ENCODE data around the gene MADCAM1.

MADCAM1 gene

GRCh38 chr19:534088-534487, 37.8 kb downstream of the MADCAM1 start:
- H3K27me3 ChIP-seq: 0 out of 2 replicates have a peak, but pooled peaks cover 2% of the 10 kb centered on the region
- H3K4me3 ChIP-seq (ENCODE audit: low read depth, low read length): peak overlapping the region; percentile 94
- no peak for DNase-seq
- H3K4me1 ChIP-seq: peaks cover 3% of the 10 kb centered on the region
- no peak for TF ChIP-seq CTCF (IDR thresholded peaks at IDR 0.05; ENCODE audit: low read depth, low read length)
- H3K9me3 ChIP-seq: no peaks in the 10 kb centered on the region
- peaks cover 28% of the 10 kb centered on the region for H3K36me3 ChIP-seq

GRCh38 chr19:535017-535835, 38.9 kb downstream of the MADCAM1 start:
- no peak for DNase-seq
- TF ChIP-seq CTCF (IDR thresholded peaks at IDR 0.05; ENCODE audit: low read depth, low read length): no peak
- peaks cover 3% of the 10 kb centered on the region for H3K4me1 ChIP-seq
- H3K27me3 ChIP-seq: 0 out of 2 replicates have a peak, but pooled peaks cover 2% of the 10 kb centered on the region
- no peak overlapping the region for H3K4me3 ChIP-seq (ENCODE audit: low read depth, low read length)
- no peaks in the 10 kb centered on the region for H3K9me3 ChIP-seq
- peaks cover 30% of the 10 kb centered on the region for H3K36me3 ChIP-seq

GRCh38 chr19:536031-536880, 40.0 kb downstream of the MADCAM1 start:
- no peak for TF ChIP-seq CTCF (IDR thresholded peaks at IDR 0.05; ENCODE audit: low read depth, low read length)
- H3K36me3 ChIP-seq: peaks cover 27% of the 10 kb centered on the region
- H3K4me3 ChIP-seq (ENCODE audit: low read depth, low read length): no peak overlapping the region
- DNase-seq: no peak
- 0 out of 2 replicates have a peak, but pooled peaks cover 2% of the 10 kb centered on the region for H3K27me3 ChIP-seq
- H3K9me3 ChIP-seq: no peaks in the 10 kb centered on the region
- H3K4me1 ChIP-seq: peaks cover 3% of the 10 kb centered on the region; the same call in 1 of the 2 replicates

GRCh38 chr19:536881-537404, 40.7 kb downstream of the MADCAM1 start:
- no peaks in the 10 kb centered on the region for H3K27me3 ChIP-seq
- TF ChIP-seq CTCF (IDR thresholded peaks at IDR 0.05; ENCODE audit: low read depth, low read length): no peak
- no peak overlapping the region for H3K4me3 ChIP-seq (ENCODE audit: low read depth, low read length)
- peaks cover 3% of the 10 kb centered on the region; the same call in 1 of the 2 replicates for H3K4me1 ChIP-seq
- no peaks in the 10 kb centered on the region for H3K9me3 ChIP-seq
- H3K36me3 ChIP-seq: peaks cover 26% of the 10 kb centered on the region
- no peak for DNase-seq

- peaks cover 1% of the 10 kb centered on the region; the same call in 1 of the 2 replicates for H3K4me1 ChIP-seq
- no peak for TF ChIP-seq CTCF (IDR thresholded peaks at IDR 0.05; ENCODE audit: low read depth, low read length)
- DNase-seq: no peak
- peaks cover 26% of the 10 kb centered on the region for H3K36me3 ChIP-seq
- H3K27me3 ChIP-seq: no peaks in the 10 kb centered on the region
- no peak overlapping the region for H3K4me3 ChIP-seq (ENCODE audit: low read depth, low read length)
- no peaks in the 10 kb centered on the region for H3K9me3 ChIP-seq
Measured at GRCh38 chr19:538641-539428, 42.5 kb downstream of the MADCAM1 start.
